NCI-H345 treated with DMSO at 0.1 percent for 48 hours (cell line): Measurements from ENCODE around the gene C10orf90.
"Not testable (repeated sequence)": the region's sequence is repeated elsewhere in the genome, so short reads cannot be mapped to it uniquely, and the experiment has no call there.

Experiments
- DNase-seq: peaks from one replicate; lab custom pipeline; 2025; ENCODE audit not compliant: unreplicated experiment; lab: John Stamatoyannopoulos, UW

C10orf90 gene

DNA sequence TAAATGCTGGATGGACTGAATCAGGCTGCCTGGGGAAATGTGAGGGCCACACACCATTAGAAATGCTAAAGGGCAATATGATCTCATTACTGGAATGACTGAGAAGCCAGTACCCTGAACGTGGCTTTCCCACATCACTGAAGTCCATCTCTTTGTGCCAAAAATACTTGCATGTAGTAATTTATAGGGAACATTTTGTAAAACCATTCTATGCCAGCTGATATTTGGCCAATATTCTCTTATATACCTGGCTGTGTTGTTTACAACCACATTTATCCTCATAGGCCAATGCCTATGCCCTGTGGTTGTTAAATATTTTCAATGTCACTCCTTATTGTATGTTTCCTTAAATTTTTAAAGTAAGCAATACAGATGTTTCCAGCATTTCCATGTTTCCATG lies 111.6 kb downstream of the C10orf90 start:
- DNase-seq: no peak

DNA sequence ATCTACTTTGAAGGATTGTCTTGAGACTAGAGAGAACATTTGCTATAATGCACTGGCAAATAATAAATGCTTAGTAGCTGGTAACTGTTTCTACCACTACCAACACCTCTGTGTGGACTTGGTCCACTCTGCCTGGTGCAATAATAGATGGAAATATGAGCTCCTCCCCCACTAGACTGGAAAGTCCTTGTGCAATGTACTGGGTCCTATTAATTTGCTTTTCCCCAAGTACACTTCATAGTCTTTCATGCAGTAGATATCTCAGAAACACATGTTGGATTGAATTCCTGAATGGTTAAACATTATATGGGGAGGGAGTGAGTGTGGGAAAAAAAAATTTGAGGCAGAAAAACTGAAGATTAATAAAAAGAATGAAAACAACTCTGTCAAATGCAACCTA lies 119.3 kb downstream of the C10orf90 start:
- no peak for DNase-seq

- not testable (repeated sequence) for DNase-seq
These were observed 119.9 kb downstream of the C10orf90 start for GRCh38 chr10:126550586-126550985.

DNA sequence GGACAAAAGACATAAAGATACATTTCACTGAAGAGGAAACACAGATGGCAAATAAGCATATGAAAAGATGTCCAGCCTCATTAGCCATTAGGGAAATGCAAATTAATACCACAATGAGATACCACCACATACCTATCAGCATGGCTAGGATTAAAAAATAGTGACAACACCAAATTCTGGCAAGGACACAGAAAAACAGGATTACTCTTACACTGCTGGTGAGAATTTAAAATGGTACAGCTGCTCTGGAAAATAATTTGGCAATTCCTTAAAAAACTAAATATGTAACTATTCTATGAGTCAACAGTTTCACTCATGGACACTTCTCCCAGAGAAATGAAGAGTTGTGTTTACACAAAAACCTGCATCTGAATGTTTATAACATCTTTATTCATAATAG lies 121.1 kb downstream of the C10orf90 start:
- no peak for DNase-seq

DNA sequence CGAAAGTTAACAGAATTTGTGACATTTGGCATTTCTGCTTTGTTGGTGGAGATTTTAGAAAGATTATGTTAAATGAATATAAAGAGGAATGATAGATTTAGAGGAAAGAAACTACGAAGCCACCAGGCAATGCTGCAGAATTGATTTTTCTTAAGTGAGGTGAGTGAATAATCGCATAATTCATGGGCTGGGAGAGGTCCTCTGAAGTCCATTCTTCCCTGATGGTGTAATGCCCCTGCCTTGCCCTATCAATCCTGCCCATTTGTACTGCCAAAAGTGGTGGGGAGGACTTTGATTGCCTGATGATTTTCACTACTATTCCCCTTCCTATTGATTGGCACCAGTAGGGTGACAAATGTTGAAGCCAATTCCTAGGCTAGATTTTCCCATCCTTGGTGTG lies 125.9 kb downstream of the C10orf90 start:
- no peak for DNase-seq

DNA sequence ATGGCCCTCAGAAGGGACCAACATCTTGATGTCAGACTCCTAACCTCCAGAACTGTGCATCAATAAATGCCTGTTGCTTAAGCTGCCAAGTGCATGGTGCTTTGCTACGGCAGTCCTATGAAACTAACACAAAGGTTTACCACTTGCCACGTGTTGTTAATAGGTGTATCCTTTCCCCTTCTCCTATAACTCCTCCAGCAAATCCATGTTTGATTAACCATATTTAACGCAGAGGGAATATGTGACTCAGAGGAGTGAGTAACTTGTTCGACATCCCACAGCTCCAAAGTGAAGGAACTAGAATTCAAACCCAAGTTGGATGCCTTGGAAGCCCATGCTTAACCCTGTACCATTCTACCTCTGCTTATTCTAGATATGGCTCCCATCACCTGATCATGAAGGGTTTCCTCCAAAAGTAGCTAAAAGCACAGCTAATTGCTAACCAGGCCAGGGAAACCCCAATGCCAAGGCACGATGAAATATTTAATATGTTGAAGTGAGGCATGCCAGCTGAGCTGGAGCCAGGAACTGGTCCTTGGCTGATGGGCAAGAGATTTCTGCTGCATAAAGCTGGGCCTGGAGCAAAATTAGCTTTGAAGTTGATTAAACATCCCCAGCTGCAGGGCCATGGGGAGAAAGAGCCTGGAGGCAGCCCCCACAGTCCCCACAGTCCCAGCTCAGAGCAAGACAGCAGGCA lies 131.9 kb downstream of the C10orf90 start:
- no peak for DNase-seq

DNA sequence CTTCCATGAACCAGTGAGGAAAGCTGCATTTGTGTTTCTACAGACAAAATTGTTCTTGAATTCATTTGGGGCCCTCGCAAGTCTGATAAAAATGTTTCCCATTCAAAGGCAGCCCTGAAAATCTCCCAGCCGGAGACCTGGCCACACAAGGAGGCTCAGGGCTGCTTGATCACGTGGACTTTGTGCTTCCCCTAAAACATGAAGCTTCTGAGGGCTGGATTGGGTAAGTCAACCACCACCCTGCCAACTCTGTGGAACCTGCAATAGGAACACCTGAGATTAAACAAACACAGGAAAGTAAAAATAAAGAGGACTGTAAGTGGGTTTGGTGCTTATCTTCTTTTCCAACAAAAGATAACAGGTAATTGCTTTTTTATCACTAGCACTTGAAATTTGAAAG lies 133.8 kb downstream of the C10orf90 start:
- no peak for DNase-seq

GRCh38 chr10:126536148-126536547 lies 134.3 kb downstream of the C10orf90 start:
- no peak for DNase-seq

DNA sequence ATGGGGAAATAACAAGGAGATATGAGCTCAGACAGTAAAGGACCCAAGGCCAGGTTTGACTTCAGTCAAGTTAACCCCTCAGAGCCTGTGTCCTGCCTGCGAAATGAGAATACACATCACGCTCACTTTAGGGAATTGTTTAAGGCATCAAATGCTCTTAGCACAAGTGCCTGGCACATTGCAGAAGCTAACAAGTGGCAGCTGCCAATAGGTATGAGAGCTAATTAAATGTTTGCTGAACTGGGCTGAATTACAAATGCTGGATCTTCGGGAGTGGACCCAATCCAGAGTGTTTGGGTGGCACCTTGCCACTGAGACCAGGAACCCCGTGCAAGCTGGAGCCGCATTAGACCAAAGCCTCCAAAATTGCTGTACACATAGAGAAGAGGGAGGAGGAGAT lies 136.8 kb downstream of the C10orf90 start:
- no peak for DNase-seq

DNA sequence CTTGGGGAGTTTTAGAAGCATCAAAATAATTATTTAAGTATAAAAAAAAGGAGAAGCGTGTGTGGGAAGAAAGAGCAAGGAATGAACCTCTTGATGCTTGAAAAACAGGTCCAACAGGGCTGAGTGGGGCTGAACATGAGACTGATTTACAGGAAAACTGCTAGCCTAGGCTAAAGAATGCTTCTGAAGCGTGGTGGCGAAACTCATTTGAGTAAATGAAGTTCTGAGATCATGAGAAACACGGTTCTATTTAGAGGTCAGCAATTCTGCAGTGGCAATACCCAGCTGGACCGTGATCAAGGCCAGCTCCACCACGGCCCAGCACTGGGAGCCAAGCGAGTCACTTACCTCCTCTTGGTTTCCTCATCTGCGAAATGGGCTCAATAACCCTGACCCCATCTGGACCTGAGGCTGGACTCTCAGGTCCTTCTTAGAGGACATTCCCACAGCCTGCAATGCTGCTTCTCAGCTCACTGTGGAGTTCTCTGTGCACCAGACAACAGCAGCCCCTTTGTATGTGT lies 142.1 kb downstream of the C10orf90 start:
- no peak for DNase-seq

DNA sequence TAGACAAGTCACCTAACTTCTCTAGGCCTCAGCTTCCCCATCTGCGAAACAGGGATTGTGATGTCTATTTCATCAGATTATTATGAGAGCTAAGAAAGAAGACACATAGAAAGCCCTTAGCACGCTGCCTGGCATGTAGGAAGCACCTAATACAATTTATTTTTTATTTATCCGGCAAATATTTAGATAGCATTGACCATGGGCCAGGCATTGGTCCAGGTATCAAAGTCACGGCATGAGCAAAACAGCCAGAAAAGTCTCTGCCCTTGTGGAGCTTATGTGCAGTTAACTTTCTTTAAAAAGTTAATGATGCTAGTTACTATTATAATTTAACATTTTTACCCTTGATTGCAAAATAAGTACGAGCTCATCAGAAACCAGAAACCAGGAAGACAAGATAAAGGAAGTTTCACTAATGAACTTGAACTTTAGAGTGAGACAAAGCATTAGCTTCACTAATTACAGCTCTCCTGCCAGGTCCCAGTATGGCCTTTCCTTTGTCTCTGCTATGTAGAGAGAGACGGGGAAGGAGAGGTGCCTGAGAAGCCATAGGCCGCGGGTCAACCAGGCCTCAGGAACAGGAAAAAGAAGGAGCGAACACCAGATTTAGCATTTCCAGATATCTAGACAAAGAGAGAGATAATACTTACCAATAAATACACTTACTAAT lies 142.7 kb downstream of the C10orf90 start:
- no peak for DNase-seq

DNA sequence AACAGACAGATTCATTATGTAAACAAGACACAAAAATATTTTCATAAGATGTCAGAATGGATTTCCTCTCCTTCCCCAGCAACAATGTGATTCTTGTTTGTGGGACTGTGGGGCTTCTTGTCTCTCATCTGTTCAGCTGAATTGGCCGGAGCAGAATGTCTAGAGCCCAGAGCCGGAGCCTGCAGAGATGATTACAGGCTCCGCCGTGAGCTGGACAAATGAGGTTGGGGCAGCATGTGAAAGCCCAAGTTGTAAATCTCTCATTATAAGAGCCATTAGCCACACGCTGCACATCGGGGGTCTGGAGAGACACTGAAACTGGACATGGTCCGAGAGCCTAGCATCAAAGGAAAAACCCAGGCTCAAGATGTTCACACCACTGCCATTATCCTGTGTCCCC lies 145.2 kb downstream of the C10orf90 start:
- no peak for DNase-seq

DNA sequence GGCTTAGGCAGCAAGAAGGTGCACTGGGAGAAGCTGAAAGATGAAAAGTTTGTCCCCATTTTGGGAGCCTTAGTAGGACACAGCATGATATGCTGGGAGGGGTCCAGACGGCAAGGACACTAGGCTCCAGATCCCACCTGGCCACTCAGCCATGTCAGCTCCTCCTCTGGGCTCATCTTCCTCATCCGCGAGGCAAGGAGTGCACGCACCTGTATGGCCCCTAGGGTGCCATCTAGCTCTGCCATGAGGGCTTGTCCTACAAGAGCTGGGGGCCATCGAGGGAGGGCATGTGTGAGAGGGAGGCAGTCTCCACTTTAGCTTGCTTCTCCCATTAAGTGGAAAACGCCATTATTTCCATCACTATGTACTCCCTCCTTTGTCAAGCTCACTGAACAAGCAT lies 146.0 kb downstream of the C10orf90 start:
- no peak for DNase-seq

DNA sequence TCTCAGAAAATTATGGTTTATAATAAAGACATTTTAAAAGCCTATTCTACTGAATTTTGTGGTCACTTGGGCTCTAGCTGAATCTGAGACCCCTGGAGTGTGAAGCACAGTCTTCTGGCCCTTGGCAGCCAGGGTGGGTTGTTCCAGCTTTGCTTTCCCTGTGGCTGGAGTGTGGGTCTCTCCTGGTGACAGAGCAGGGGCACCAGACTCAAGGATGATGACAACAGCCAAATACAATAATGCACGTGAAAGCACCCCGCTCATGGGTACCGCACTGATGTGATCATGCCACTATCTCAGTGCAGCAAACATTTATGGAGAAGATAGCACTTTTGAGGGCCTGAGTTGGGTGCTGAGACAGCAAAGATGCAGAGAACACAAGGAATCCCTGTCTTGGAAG lies 147.4 kb downstream of the C10orf90 start:
- no peak for DNase-seq

DNA sequence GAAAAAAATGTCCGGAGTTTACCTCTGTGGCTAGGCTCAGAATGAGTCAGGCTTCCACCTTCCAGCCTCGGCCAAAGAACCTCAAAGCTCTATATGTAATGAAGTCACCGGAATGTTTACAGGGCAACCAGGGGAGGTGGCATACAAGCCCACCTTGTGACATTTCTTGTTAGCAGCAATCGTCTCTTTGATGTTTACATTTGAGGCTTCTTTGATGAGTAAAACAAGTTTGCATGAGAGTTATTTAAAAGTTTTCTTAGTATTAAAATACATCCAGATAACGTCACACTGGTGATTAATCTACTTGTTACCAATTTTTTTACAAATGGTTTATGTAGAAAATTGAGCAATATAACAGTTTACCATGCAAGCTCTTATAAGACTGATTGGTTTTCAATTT lies 149.1 kb downstream of the C10orf90 start:
- no peak for DNase-seq

DNA sequence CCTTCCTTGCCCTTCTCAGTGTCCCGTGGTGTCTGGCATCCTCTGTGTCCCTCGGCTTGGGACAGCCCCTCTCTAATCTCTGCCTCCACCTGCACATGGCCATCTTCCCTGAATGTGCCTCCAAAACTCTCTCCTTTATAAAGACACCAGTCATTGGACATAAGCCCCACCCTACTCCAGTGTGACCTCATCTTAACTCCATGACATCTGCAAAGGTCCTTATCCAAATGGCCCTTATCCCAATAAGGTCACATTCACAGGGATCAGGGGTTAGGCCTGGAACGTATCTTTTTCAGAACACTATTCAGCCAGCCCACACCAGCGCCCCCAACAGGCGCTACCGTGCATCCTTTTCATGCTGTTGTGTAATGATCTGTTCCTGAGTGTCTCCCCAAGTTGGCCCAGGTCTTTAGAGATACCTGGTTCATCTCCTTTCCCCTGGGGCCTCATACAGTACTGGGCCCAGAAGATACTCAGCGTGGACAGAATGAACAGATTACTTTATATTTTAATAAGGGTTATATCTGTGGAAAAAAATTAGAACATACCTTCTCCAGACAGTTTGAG lies 149.7 kb downstream of the C10orf90 start:
- no peak for DNase-seq

DNA sequence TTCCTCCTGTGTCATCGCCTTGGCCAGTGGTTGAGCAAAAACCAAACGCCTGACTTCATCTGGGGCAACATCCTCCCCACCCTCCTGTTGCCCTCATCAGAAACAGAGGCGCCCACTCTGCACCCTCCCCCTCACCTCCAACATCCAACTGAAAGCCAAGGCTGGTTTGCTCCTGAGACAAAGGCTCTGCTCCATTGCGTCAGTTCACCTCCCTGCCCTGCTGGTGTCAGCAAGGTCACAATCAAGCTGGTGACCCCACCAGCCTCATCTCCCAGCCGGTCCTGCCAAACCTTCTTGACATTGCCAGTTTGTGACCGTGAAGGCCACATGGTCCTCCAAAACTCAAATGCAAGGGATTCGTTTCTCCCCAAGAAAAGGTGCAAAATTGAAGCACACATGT lies 150.5 kb downstream of the C10orf90 start:
- DNase-seq: no peak

DNA sequence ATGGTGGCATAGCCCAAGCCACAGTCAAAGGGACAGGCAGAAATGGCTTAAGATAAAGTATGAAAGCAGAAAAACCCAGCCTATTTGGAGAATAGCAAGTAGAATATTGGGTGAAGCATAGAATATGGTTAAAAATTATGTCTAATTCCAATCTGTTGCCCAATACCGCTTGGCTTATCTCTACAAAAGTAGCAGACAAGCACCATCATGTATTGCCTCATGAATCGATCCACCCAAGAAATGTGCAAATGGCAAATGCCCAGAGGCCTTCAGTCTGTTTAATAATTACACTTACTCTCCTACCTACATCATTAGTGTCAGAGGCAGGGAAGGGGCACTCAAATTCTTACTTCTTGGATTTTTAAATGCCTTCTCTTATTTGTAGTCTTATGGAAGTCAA lies 151.3 kb downstream of the C10orf90 start:
- DNase-seq: no peak

- DNase-seq: no peak
These were observed 152.0 kb downstream of the C10orf90 start for GRCh38 chr10:126518218-126519080.

- no peak for DNase-seq
These were observed 154.0 kb downstream of the C10orf90 start for GRCh38 chr10:126516515-126516914.

GRCh38 chr10:126511917-126512479 lies 158.5 kb downstream of the C10orf90 start:
- no peak for DNase-seq
